ENCODE results near the gene PARD3B.

GRCh38 chr2:205465791-205466190 lies 920.5 kb downstream of the PARD3B start:
- TF ChIP-seq CTCF (conservative IDR thresholded peaks at IDR 0.05; ENCODE audit: low read depth, low read length): no peak
- no peak for TF ChIP-seq EZH2 (IDR thresholded peaks at IDR 0.05; ENCODE audit: borderline replicate concordance, low read depth, low read length, poor library complexity, severe bottlenecking)

Measured in A673 (cell line).